HG03439 (cell line): Measurements from ENCODE around the gene ATF4.

ENCODE experiments used
- ATAC-seq: cut with Tn5 transposase; IDR thresholded peaks from one replicate; pipeline ENCODE4 v1.9.1; 2021; ENCODE audit warnings: mild to moderate bottlenecking, moderate library complexity; ENCODE audit not compliant: unreplicated experiment

The ATF4 gene

DNA sequence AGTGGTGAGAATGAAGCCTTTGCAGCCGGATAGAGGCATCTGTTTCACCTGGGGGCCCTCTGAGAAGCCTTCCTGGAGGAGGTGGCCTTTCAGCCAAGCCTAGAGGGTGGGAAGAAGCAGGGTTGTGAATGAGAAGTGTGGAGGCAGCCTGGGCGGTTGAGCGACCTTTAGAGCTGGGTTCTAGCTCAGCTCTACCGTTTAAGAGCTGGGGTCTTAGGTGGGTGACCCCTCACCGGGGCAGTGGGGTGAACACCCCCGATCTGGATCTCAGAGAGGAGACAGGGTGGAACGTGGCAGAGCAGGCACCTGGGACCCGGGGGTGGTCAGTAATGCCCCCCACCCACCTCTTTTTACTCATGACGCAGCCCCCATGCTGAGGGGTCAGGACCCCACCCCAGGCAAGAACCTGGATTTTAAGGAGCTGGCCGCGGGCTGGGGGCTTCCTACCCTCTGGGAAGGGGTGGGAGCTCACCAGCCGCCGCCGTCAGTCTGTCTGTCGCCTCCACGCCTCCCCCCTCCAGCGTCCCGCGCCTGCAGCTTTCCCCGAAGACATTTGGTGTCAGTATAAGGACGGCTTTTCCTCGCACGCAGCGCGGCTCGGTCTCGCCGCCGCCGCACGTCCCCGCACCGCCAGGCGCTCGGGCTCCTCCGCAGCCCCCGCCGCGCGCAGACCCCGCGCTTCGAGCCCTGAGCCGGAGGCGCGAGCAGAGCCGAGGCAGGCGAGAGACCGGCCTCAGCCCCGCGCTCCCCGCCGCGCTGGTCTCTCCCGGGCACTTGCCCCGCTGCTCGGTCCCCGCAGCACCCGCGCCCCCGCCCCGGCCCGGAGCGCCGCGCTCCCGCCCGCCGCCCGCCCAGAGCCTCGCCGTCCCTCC, 36.8 kb downstream of the ATF4 start:
- no peak for ATAC-seq

DNA sequence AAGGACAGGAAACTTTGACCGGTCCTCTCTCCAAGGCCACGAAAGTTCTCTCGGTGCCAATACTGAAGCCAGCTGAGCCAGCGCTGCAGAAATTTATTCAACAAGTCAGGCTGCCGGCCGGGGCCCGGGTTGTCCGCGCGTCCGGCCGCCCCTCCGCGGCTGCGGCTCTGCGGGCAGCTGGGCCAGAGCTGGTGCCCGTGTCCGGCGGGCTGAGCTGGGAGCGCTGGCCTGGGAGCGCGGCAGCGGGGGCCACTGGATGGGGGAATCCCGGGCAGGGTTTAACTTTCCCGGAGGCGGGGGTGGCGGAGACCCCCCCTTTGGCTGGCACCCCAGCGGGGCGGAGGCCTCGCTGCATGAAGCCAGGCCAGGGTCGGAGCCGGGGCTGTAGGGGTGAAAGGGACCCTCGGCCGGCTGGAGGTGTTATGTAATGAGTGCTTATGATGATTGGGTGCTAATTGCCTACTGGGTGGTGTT, 37.9 kb downstream of the ATF4 start:
- no peak for ATAC-seq

DNA sequence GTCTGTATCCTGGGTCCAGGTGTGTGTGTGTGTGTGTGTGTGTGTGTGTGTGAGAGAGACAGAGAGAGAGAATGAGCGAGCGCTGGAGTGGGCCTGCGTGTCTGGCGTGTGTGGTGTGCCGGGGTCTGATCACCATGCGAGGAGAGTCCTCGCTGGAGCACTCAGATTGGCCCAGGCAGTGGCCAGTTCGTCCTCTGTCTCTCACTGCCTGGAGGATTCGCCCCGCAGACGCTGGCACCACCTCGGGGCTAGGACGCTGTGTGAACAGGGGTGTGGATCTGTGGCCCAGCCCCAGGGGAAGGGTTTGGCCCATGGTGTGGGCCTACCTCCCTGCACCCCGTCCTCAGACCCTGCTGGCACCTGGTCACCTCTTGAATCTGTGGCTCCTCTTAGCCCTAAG, 38.6 kb downstream of the ATF4 start:
- no peak for ATAC-seq

DNA sequence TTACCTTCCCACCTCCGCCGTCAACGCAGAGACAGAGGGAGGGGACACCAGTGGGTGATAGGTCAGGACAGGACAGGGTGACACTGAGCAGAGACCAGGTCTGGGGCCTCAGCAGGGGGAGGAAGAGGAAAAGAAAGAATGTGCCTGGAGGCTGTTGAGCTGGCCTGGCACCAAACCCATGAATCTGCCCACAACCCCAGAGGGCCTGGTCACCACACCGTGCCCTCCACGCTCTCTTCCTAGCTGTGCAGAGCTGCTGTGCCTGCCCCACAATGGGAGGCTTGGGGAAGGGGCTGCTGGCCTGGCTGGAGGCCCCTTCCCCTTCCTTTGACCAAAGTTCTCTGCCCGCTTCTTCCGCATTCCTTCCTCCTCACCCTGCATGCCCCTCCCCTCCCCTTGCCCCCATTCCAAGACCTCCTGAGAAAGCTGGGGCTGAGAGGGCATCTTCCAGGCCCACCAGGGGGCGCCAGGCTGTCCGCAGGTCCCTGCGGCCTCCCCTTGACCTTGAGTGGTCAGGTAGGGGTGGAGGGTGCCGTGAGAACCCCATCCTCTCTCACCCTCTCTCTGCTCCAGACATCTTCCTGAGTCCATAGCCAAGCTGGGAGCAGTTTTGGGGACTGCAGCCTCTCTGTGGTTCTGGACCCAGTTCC, 39.2 kb downstream of the ATF4 start:
- no peak for ATAC-seq

DNA sequence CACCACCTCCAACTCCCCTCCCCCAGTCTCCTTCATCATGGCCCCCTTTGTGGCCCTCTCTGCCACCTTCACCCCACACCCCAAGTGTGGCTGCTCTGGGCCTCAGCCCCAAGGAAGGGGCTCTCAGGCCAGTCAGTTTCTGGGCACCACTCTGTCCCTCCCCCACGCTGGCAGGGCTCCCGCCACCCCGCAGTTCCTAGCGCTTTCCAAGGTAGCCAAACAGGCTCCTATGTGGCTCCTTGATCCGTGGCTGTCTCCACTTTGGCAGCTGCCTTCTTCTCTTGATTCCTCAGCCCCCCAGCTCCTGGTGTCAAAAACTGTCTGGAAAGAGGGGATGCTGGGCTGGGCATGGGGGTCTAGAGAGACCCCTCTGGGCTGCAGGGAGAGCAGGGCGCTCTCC, 39.8 kb downstream of the ATF4 start:
- ATAC-seq: no peak

DNA sequence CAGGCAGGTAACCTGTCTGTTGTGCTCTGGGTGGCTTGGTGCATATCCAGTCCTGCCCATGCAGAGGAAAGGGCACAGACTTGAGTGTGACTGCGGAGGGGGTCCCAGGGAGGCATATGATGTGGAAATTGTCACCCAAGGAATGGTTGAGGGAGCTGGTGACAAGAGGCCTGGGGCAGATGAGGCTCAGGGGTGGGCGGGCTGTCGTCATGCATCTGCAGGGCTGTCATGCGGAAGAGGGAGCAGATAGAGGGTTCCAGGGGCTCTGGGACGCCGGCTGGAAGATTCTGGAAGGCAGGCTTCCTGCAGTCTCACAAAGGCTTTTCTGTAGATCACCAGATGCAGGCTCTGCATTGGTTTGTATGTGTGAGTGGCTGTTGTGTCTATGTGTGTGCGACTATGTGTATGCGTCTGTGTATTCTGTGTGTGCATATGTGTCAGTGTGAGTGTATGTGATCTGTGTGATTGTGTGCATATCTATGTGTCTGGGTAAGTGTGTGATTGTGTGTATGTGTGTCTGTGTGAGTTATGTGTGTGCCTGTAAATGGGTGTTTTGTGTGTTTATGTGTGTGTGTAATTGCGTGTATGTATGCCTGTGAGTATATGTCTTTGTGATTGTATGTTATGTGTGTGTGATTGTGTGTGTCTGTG, 42.6 kb downstream of the ATF4 start:
- no peak for ATAC-seq

DNA sequence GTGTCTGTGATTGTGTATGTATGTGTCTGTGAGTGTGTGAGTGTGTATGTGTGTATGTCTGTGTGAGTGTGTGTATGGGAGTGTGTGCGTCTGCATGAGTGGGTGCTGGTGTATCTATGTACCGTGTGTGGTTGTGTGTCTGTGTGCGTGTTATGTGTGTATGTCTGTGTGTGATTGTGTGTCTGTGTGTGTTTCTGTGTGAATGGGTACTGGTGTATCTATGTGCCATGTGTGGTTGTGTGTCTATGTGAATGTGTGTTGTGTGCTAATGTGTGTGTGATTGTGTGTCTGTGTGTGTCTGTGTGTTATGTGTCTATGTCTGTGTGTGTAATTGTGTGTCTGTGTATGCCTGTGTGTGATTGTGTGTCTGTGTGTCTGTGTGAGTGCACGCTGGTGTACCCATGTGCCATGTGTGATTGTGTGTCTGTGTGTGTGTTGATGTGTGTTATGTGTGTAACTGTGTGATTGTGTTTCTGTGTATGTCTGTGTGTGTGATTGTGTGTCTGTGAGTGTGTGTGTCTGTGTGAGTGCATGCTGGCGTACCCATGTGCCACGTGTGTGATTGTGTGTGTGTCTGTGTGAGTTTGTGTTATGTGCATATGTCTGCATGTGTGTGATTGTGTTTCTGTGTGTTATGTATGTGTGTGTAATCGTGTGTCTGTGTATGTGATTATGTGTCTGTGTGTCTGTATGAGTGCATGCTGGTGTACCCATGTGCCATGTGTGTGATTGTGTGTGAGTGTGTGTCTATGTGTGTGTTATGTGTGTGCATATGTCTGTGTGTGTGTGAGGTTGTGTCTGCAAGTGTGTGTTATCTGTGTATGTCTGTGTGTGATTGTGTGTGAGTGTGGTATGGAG, 43.4 kb downstream of the ATF4 start:
- no peak for ATAC-seq

DNA sequence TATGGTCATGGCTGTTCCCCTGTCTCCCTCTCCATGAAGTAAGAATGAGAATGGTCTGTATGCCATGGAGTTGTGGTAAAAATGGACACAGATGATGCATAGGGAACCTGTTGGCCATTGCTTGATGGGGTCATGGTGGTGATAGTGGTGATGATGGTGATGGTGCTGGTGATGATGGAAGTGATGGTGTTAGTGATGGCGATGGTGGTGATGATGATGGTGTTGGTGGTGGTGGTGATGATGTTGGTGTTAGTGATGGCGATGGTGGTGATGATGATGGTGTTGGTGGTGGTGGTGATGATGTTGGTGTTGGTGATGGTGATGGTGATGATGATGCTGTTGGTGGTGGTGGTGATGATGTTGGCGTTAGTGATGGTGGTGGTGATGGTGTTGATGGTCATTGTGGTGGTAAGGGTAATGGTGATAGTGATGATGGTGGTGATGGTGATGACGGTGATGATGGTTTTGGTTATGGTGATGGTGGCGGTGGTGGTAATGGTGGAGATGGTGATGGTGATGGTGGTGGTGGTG, 45.1 kb downstream of the ATF4 start:
- no peak for ATAC-seq

DNA sequence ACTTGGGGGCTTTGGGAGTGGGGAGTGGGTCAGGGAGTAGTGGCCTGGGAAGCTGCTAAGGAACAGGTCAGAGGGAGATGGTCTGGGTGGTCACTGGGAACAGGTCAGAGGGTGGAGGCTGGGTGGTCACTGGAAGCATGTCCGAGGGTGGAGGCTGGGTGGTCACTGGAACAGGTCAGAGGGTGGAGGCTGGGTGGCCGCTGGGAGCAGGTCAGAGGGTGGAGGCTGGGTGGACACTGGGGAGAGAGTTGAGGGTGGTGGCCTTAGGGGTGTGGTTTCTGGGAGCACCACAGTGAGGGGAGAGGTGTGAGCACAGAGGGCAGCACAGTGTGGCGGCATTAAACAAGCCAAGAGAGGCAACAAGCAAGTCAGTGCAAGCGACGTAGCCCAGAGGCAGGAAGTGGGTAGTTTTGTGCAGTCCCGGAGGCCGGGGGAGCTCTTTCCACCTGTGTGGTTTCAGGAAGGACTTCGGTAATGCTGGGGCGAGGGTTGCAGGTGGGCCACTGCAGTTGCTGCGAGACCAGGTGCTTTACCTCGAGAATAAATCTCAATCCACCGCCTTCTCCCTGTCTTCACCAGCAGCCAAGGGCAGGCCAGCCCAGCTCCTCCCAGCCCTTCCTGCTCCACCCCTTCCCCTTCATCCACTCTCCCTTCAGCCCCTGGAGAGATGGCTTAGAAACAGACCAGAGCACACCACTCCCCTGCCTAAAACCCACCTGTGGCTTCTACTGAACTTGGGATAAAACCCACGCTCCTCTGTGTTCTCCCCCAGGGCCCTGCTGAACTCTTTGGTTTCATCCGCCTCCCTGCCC, 47.0 kb downstream of the ATF4 start:
- ATAC-seq: no peak

DNA sequence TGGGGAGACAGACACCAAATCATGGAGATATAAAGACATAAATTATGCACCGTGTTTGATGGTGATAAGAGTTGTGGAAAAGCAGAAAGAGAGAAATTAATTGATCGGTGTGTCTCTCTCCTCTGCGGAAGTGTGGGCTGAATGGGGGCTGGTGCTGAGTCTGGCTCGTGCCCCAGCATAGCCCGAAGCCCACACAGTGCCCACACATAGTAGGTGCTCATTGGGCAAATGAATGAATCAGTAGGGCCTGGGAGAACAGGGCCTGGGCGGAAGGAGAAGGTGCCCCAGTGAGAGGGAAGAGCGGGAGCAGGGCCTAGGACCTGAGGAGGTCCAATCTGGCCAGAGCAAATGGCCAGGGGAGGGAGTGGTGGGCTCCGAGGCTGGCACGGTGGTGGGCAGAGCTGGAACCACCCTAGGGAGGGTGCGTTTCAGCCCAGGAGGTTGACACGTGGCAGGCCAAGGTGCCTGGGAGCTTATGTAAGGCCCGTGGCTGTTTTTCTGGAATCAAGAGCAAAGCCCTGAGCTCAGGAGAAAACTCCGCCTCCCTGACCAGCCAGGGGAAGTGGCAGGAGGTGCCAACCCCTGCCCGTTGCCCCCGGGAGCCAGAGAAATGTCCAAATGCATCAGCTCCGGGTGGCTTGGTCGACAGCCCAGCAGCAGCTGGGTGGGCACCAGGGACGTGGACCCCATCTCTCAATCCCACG, 48.1 kb downstream of the ATF4 start:
- no peak for ATAC-seq

DNA sequence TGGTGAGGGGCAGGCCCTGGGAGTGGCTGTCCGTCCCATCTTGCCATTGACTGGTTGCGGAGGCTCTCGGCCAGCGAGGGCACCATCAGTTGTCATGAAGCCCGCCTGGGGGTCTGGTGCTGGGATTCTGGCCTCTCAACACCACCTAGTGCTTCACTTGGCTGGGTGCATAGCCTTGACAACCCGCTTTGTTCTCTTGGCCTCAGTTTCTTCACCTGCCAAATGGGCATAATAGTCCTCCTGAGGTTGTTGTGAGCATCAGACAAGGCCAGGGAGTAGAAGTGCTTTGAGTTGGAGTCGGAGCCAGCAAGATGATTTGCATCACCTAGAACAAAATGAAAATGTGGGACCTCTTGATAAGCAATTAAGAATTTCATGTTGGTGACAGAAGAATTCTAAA, 48.7 kb downstream of the ATF4 start:
- no peak for ATAC-seq

DNA sequence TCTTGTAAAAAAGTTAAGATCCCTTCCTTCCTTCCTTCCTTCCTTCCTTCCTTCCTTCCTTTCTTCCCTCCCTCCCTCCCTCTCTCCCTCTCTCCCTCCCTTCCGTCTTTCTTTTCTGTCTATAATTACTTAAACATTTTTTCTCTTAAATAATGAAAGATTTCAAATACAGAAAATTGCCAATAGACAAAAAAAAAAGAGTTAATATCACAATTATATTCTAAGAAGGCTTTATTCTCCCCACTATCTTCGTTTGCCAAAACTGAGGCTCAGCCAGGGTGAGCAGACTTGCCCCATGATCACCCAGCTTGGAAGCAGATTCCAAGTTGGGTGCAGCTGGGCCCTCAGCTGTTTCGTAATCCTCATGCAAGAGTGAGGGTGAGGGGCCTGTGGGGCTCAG, 49.9 kb downstream of the ATF4 start:
- no peak for ATAC-seq

DNA sequence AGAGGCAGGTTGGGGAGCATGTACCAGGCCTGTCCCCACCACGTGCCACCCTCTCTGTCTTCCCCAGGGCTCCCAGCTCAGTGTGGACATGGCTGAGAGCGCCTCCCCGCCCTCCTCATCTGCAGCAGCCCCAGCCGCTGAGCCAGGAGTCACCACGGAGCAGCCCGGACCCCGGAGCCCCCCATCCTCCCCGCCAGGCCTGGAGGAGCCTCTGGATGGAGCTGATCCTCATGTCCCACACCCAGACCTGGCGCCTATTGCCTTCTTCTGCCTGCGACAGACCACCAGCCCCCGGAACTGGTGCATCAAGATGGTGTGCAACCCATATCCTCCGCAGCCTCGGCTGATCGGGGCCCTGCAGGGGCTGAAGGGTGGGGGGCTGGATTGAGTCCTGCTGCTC, 50.3 kb downstream of the ATF4 start, which contains the start of gene CACNA1I:
CACNA1I (plus strand) TSS at position 89 of the 400 bp plus-strand sequence; CDS start at position 89, 0 bp downstream.
- ATAC-seq: no peak

DNA sequence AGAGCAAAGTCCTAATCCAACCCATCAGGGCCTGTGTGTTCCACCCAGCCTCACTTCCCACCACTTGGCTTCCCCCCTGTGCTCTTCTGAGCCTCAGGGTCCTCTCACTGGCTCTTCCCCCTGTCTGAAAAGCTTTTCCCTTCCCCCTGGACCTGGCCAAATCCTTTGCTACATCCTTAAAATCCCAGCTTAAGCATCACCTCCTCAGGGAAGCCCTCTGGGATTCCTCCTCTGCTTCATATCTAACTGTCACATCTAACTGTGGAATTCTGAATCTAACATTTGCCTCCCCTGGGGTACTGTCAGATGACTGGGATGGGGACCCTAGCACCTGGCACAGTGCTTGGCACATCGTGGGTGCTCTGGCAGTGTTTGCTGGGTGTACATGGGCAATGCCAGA, 51.2 kb downstream of the ATF4 start:
- ATAC-seq: no peak
